H1 (cell line): ENCODE measurements around the gene PRR12.

ENCODE experiments used
- NRF1 ChIP-seq: IDR thresholded peaks from 2 replicates; pipeline ENCODE4 v1.6.1; 2011; ENCODE audit warnings: mild to moderate bottlenecking, low read depth, low read length, improper control_type of control experiment
- TAF1 ChIP-seq: IDR thresholded peaks from 2 replicates; pipeline ENCODE4 v1.6.1; 2011; ENCODE audit warnings: mild to moderate bottlenecking, low read depth, low read length

DNA sequence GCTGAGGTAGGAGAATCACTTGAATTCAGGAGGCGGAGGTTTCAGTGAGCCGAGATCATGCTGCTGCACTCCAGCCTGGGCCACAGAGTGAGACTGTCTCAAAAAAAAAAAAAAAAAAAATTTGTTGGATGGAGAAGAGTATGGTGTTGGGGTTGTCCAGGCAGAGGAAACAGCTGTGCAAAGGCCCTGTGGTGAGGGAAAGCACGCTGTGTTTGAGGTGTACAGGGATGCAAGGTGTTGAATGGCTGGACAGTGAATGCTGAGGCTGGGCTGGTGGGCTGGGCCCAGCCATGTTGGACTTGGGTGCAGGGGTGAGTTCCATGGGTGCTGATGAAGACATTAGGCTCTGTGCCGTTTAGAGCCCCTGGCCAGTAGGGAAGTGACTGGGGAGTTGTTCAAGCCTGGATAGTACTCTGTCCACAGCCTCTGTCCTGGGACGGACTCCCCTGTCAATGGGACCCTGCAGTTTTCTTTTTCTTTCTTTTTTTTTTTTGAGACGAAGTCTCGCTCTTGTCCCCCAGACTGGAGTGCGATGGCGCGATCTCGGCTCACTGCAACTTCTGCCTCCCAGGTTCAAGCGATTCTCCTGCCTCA, 18.6 kb downstream of the PRR12 start:
- TF ChIP-seq NRF1: no peak
- TF ChIP-seq TAF1: no peak
